Activated T-cell treated with anti-CD3 and anti-CD28 coated beads, Interleukin-2, amount 50 U/mL, for 1 hour (primary cell): Measurements from ENCODE around the gene PRDM16.

Experiments used
- DNase-seq: peaks from one replicate; pipeline ENCODE4 v3.0.0-alpha.2; 2020

Gene PRDM16

DNA sequence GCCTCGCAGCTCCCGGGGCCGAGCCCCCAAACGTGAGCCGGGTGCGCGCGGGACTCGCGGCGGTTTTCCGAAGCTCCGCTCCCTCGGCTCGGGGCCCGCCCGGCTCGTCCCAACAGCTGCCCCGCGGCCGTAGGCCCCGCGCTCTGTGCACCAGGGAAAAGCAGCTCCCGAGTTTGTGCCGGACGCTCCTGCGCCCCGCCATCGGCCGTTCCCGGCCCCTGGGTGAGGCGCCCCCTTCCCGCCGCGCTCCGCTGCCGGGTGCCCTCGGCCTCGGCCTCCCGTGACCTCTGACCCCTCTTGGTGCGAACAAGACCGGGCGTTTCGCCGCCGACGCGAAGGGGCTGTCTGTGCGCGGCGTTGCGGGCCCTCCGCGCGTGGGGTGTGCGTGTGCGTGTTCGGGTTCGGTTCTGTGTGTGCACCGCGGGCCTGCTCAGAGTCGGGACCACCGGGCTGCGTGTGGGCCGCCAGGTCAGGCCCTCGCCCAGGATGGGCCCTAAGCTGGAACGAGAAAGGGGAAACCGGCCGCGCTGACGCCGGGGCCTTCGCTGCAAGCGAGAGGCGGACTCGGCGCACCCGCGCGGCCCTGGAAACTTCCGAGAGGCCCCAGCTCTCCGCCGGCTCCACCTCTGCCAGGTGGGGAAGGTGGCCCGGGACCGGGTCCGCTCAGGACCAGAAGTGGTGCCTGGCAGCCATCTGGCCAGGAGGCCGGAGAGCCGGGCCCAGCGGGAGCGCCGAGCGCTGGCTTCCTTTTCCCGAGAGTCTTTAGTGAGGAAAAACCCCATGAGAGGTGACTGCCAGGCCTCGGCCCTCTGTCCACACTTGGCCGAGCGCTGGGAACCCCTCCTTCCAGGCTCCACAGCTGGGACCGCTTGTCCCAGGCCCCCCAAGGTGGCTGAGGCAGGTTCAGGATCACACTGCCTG lies 1.9 kb downstream of the PRDM16 start:
- DNase-seq, result no peak

DNA sequence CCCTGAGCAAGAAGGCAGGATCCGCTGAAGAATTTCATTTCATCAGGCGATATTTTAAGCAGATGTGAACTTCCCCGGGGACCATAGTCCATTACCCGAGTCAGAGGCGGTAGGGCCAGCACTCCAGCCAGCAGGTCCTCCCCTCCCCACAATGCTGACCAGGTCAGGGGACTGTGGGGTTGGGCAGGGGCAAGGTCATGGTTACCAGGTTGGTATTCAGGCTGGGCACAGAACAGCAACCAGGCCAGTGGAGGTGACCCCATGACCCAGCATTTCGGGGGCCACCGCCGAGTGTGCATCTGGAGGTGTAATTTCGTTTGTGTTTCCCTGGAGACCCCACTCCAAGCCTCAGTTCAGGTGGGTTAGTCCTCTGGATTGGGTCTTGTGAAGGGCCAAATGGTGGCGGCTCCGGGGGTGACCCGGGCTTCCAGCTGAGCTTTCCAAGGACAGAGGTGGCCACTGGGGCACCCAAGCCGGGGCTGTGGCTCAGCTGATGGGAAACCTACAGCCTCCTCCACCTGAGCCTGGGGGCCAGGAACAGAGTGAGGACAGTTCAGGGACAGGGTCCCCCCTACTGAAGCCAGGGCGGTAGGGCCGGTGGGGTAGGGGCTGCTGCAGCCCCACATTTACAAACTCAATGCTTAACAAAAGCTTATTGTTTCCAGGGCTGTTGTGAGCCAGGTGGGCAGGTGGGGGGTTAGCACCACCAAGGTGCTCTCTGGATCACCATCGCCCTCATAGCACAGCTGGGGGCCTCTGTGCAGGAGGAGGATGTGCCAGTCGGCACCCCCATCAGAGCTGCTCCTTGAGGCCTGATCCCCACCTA lies 2.8 kb downstream of the PRDM16 start:
- no peak for DNase-seq

DNA sequence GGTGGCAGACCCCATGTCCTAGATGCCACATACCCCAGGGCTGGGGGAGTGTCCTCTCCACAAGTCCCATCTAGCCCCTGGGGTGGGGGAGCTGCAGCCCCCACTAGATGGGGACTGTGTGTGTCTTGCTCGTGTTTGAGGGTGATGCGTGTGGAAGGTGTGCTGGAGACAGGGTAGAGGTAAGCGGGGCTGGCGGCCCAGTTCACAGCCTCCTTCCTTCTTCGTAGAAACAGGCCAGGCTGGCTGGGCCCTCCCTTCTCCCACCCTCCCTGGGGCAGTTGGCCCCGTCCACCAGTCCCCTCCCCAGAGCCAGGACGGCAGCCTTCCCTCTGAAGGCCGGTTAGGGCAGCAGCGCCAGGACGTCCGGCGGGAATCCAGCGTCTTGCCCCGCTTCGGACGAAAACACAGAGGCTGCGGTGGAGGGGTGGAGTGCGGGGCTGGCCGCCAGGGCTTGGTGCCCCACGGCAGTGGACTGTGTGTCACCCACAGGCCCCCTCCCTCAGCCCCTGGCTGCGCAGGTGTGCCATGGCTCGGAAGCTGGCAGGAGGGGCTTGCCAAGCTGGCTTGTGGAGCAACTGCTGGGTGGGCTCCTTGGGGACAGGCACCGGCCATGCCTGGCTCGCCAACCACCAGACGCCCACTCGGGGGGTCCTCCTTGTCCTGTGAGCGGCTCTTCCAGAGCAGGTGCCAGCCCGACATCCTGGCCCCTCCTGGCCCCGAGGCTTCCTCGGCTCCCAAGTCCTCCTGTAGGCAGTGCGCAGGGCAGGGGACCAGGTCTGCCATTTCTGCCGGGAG lies 3.6 kb downstream of the PRDM16 start:
- DNase-seq, result no peak

GRCh38 chr1:3073186-3073488 lies 4.1 kb downstream of the PRDM16 start:
- no peak for DNase-seq

GRCh38 chr1:3073489-3074296 lies 4.7 kb downstream of the PRDM16 start:
- DNase-seq, result no peak

- DNase-seq, result no peak
Observed at GRCh38 chr1:3074297-3074741, 5.3 kb downstream of the PRDM16 start.

DNA sequence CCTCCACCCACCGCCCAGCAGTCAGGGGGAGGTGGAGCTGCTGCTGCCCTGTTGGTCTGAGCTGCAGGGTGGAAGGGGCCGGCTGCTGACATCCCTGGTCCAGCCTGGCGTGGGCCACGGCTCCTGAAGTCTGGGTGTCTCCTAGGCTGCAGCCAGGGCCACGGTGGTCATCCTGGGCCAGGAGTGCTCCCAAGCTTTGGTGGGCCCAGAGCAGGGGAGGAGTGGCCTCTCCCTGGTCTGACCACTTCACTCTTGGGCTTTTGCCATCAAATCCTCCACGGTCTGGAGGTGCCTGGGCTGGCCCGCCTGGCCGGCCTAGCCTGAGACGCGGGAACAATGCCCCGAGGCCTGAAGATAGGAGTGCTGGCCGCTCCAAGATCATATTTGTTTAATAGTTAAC lies 5.8 kb downstream of the PRDM16 start:
- DNase-seq, result no peak

- DNase-seq, result no peak
Observed at GRCh38 chr1:3075666-3076362, 6.8 kb downstream of the PRDM16 start.

DNA sequence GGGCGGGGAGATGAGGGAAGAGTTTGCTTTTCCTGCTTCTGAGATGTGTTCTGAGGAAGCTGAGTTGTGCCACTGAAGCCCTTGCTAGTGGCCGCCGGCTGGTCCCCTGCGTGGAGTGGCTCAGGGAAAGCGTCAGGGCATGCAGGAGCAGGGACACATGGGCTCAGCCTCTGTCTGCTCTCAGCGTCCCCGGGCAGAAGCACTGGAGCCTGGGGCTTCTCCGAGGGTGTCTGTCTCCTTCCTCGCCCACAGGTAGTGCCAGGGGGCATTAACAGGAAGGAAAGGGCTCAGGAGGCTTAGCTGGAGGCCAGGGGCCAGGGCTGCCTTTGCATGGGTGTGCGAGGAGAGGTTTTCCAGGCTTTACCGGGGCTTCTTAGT lies 7.3 kb downstream of the PRDM16 start:
- no peak for DNase-seq

DNA sequence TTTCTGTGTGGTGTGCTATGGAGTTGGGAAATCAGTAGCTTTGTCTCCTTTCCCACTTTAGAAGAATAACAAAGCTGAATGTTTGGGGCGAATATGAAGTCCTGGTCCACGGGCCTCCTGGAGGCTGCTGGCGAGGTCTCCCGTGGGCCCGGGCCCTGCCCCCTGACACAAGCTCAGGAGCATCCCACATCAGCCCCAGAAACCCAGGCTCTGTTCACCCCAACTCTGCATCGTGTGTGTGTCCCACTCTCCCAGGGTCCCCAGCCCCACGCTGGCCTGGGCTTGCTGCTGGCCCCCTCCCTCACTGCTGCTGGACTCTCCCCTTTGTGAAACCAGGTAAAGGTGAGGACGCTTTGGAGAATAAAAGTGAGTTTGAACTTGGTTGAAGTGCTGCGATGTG lies 8.1 kb downstream of the PRDM16 start:
- no peak for DNase-seq

- DNase-seq, result no peak
Observed at GRCh38 chr1:3077561-3077960, 8.6 kb downstream of the PRDM16 start.

GRCh38 chr1:3078430-3078861 lies 9.4 kb downstream of the PRDM16 start:
- DNase-seq, result no peak

GRCh38 chr1:3078871-3079270 lies 9.9 kb downstream of the PRDM16 start:
- no peak for DNase-seq

DNA sequence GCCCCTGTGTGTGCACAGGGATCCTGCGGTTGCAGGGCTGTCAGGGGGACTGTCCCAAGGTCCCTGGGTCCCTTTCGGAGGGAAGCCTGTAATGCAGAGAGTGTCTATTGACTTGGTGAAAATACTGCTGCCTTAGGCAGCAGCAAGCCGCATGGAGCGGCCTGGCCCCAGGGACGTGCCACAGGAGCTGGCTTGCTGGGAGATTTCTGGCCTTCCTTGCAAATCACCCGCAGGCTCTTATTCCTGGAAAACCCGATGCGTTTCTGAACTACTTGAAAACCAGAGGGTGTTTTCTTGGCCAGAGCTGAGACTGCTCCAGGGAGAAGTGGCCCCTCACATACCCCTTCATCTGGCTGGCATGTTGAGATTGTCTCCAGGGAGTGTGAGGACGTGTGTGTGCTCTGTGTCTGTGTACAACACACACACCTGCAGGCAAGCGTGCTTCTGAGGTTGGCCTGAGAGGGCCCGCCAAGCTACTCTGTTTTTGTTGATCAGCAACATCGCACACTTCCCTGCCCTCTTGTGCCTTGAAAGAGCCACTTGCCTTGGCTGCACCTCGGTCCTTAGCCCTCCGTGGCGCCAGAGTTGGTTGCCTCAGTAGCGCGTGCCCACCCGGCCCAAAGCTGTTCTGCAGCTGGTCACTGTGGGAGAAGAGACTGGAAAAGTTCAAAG lies 10.5 kb downstream of the PRDM16 start:
- no peak for DNase-seq

DNA sequence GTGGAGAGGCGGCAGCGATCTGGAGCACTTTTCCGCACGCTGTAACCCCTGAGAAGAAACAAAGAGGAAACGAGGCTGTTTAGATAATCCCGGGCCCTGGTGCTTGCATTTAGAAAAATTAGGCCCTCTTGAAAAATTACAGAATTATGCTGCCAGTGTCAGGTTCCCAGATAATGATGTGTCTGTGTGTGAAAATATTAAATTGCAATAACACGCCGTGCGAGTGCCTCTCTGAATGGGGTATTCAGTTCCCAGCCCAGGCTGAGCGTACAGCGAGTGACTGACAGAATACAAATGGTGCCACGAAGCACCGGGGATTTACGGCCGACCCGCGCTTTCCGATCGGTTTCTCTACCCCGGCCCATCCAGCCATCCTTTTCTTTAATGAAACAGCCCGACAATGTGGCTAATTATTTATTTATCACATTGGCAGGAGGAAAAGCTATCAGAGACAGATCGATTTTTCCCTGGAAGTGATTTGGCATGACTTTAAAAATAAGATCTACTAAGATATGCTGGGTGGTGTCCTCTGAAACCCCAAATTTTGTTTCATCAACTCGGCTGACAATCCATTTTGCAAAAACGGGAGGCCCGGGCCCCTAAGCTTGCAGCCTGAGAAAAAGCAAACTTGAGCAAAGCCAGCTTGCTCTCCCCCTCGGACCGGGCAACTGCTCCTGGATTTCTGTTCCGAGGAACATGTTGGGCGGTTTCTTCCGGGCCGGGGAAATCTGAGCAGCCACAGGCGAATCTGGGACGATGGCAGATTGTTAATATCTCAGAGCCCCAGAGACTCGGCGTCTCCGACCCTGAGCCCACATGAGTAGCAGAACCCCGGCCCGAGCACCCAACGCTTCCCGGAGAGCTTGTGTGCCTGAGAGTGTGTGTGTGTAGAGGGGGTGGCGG lies 11.3 kb downstream of the PRDM16 start:
- DNase-seq, result no peak

GRCh38 chr1:3081171-3081683 lies 12.2 kb downstream of the PRDM16 start:
- DNase-seq, result no peak

GRCh38 chr1:3082051-3082450 lies 13.0 kb downstream of the PRDM16 start:
- DNase-seq, result no peak

DNA sequence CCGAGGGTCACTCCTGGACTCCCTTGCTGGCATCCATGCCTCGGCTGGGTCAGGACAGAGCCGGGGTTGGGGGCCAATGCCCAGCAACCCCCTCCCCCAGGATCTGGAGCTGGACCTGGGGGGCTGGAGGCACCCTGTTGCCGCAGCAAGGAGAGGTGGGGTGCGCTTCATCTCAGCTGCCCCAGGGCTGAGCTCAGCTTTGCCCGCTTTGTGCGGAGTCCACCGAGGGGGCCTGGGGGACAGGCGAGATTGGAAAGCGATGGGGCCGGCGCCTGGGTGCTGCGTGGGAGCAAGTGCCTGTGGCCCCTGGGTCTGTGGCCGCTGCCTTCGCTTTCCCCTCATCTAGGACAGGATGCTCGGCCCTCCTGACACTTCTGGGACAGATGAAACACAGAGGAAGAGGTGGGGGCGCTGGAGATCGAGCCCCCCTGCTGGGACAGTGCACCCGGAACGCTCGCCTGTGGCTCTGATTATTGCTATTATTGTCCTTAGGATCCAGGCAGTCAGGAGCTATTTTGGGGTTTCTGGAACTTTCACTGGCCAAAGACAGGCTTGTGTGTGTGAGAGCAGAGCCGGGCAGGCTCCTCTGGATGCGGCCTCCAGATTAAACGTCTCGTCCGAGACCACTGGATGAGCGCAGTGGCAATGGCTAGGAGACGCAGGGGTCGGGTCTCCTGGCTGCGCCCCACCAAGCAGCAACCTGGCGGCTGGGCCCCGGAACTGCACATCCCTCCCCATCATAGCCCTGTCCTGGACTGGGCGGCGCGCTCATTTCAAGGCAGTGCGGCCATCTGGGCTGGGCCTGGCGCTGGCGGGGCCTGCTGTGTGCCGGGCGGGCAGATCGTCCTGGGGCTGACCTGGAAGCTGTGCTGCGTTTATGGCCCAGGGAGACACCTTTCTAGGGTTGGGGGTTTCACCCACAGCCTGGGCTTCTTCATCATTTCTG lies 13.8 kb downstream of the PRDM16 start:
- DNase-seq, result no peak

DNA sequence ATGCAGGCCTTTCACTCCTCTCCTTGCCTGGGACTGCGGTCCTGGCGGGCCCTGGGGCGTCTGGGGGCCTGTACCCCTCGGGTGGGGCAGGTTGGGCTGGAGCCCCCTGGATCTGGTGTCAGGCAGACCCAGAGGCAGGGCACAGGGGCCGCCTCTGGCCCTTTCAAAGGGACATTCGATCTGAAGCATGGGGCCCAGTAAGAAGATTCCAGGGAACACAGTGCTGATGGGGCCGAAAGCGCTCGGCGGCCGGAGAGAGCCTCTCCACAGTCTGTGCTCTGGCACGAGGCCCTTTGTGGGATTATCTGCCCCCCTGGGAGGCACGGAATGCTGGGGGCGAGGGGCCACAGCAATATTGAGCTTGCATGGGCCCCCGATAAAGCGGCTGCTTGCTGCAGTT lies 15.2 kb downstream of the PRDM16 start:
- DNase-seq, result no peak
